NT2/D1 (cell line): ENCODE measurements around the gene TGFBI.

Experiments
- DNase-seq: peaks from one replicate; pipeline ENCODE4 v3.0.0-alpha.2; 2011; ENCODE audit warnings: low read depth, low spot score
- H3K27me3 ChIP-seq: 2 replicates; pipeline ENCODE4 v1.6.0; 2011; ENCODE audit warnings: mild to moderate bottlenecking; ENCODE audit not compliant: insufficient read length, insufficient read depth
- H3K36me3 ChIP-seq: 2 replicates; pipeline ENCODE4 v1.6.1; 2011; ENCODE audit warnings: mild to moderate bottlenecking, low read length, mixed read lengths; ENCODE audit not compliant: insufficient read depth, insufficient read length
- H3K4me1 ChIP-seq: 2 replicates; pipeline ENCODE4 v1.5.1; 2011; ENCODE audit not compliant: insufficient read depth, insufficient read length
- H3K4me3 ChIP-seq: 2 replicates; pipeline ENCODE4 v1.5.1; 2011; ENCODE audit warnings: low read depth; ENCODE audit not compliant: insufficient read length
- H3K9ac ChIP-seq: 2 replicates; pipeline ENCODE4 v1.6.0; 2011; ENCODE audit warnings: low read depth; ENCODE audit not compliant: insufficient read length
- H3K9me3 ChIP-seq: 2 replicates; pipeline ENCODE4 v1.5.1; 2011; ENCODE audit warnings: mild to moderate bottlenecking, low read length; ENCODE audit not compliant: insufficient read depth
- SUZ12 ChIP-seq: IDR thresholded peaks from 2 replicates; pipeline ENCODE4 v1.6.1; 2011; ENCODE audit not compliant: insufficient read length, insufficient read depth; ENCODE audit errors: extremely low read depth
- YY1 ChIP-seq: IDR thresholded peaks from 2 replicates; pipeline ENCODE4 v1.6.1; 2011; ENCODE audit not compliant: insufficient read length, insufficient read depth
- ZNF274 ChIP-seq: IDR thresholded peaks from 2 replicates; pipeline ENCODE4 v1.6.1; 2011; ENCODE audit warnings: mild to moderate bottlenecking, low read depth, low read length

Gene TGFBI

GRCh38 chr5:136014049-136015002, 14.5 kb upstream of the TGFBI start:
- TF ChIP-seq ZNF274 (no peak), SUZ12 (no peak), YY1 (no peak)
- DNase-seq, result no peak
- Histone ChIP-seq H3K9me3 (0 out of 2 replicates have a peak, but pooled peaks cover 12% of the 10 kb centered on the region), H3K9ac (no peak overlapping the region), H3K27me3 (no peaks in the 10 kb centered on the region), H3K4me1 (no peaks in the 10 kb centered on the region), H3K36me3 (no peaks in the 10 kb centered on the region), H3K4me3 (no peak overlapping the region)

GRCh38 chr5:136015003-136015375, 13.8 kb upstream of the TGFBI start:
- TF ChIP-seq ZNF274, result no peak
- no peak for TF ChIP-seq YY1
- no peak for TF ChIP-seq SUZ12
- no peaks in the 10 kb centered on the region for H3K27me3 ChIP-seq
- H3K9ac ChIP-seq, result no peak overlapping the region
- no peak for DNase-seq
- no peak overlapping the region for H3K4me3 ChIP-seq
- H3K4me1 ChIP-seq, result no peaks in the 10 kb centered on the region
- H3K36me3 ChIP-seq, result no peaks in the 10 kb centered on the region
- 0 out of 2 replicates have a peak, but pooled peaks cover 12% of the 10 kb centered on the region for H3K9me3 ChIP-seq

- Histone ChIP-seq H3K9me3 (0 out of 2 replicates have a peak, but pooled peaks cover 12% of the 10 kb centered on the region), H3K4me1 (no peaks in the 10 kb centered on the region), H3K27me3 (no peaks in the 10 kb centered on the region), H3K4me3 (no peak overlapping the region), H3K36me3 (no peaks in the 10 kb centered on the region), H3K9ac (no peak overlapping the region)
- TF ChIP-seq YY1, result no peak
- no peak for TF ChIP-seq SUZ12
- TF ChIP-seq ZNF274, result no peak
- no peak for DNase-seq
Observed at GRCh38 chr5:136015966-136016650, 12.7 kb upstream of the TGFBI start.

GRCh38 chr5:136016945-136017530, 11.8 kb upstream of the TGFBI start:
- Histone ChIP-seq H3K9me3 (0 out of 2 replicates have a peak, but pooled peaks cover 12% of the 10 kb centered on the region), H3K9ac (no peak overlapping the region), H3K4me1 (no peaks in the 10 kb centered on the region), H3K36me3 (no peaks in the 10 kb centered on the region), H3K27me3 (no peaks in the 10 kb centered on the region), H3K4me3 (no peak overlapping the region)
- TF ChIP-seq YY1, result no peak
- TF ChIP-seq SUZ12, result no peak
- no peak for TF ChIP-seq ZNF274
- DNase-seq, result no peak

- no peak overlapping the region for H3K9ac ChIP-seq
Observed at GRCh38 chr5:136018814-136019783, 9.7 kb upstream of the TGFBI start.

GRCh38 chr5:136020001-136020382, 8.8 kb upstream of the TGFBI start:
- Histone ChIP-seq H3K9me3 (0 out of 2 replicates have a peak, but pooled peaks cover 12% of the 10 kb centered on the region), H3K4me3 (no peak overlapping the region)
- DNase-seq, result no peak

More at GRCh38 chr5:136018814-136019783, 9.7 kb upstream of the TGFBI start:
- Histone ChIP-seq H3K36me3 (no peaks in the 10 kb centered on the region), H3K27me3 (no peaks in the 10 kb centered on the region), H3K4me1 (no peaks in the 10 kb centered on the region), H3K9me3 (0 out of 2 replicates have a peak, but pooled peaks cover 12% of the 10 kb centered on the region), H3K4me3 (no peak overlapping the region)
- no peak for DNase-seq
- no peak for TF ChIP-seq SUZ12
- TF ChIP-seq ZNF274, result no peak
- no peak for TF ChIP-seq YY1

More at GRCh38 chr5:136020001-136020382, 8.8 kb upstream of the TGFBI start:
- Histone ChIP-seq H3K36me3 (no peaks in the 10 kb centered on the region), H3K9ac (no peak overlapping the region), H3K27me3 (no peaks in the 10 kb centered on the region), H3K4me1 (no peaks in the 10 kb centered on the region)
- TF ChIP-seq YY1 (no peak), ZNF274 (no peak), SUZ12 (no peak)
